Stimulated activated CD8-positive, alpha-beta memory T cell treated with anti-CD3 and anti-CD28 coated beads, Interleukin-7, amount 100 ng/mL, for 24 hours (primary cell): ENCODE results near the gene RAB15.

Experiments used
- DNase-seq: peaks from one replicate; pipeline ENCODE4 v3.0.0-alpha.2; 2020; ENCODE audit warnings: low read depth

The RAB15 gene

DNA sequence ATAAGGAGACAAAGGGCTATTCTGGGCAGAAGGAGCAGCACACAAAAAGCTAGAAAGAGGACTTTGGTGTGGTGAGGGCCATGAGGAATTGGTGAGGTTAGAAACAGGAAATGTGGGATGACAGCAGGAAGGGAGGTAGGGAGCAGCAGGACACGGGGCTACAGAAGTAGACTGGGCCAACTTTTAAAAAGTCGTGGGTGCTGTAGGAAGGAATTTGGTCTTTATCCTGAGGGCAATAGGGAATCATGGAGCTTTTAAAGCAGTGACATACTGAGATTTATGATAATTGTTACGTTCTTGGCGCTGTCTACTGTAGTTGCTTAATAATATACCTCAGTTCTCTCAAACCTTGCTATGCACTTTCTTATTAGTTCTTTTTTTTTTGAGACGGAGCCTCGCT lies 66.1 kb downstream of the RAB15 start:
- no peak for DNase-seq

DNA sequence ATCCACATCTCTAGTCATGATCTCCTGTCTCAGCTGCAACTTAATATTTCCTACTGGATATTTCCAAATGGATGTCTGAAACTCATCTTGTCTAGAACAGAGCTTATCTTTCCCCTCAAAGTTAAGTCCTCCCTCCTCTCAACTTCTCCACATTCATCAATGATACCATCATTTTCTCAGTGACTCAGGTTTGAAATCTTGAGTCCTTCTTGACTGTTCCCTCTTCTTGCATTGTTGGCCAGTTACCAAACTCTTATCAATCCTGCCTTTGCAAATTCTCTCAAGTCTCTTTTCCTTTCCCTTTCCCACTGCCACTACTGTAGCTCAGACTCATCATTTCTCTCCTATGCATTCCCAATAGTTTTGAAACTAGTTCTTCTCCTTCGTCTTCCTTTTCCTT lies 72.2 kb downstream of the RAB15 start:
- no peak for DNase-seq
